Endothelial cell of umbilical vein (primary cell): ENCODE data around the gene RMND5A. TPM values are rescaled to one million over a fixed set of nuclear protein-coding genes. Genes with fewer than 3 reads are reported as not detected.

Experiments
- BruUV-seq: library from RNA; stranded (reverse); fragments of 400-500 nt; replicated peaks from 2 replicates; lab custom pipeline; 2021; lab: Mats Ljungman, UMichigan
- CTCF ChIA-PET: fragments of 300-600, 350-600 bp; sonication (Branson Sonifier 250); formaldehyde crosslinking; loops from one replicate; lab custom pipeline; 2021; ENCODE audit warnings: antibody characterized with exemption, inconsistent platforms; lab: Charles Lee
- POLR2A ChIA-PET: fragments of 300-600, 350-600 bp; sonication (Branson Sonifier 250); formaldehyde crosslinking; loops from one replicate; lab custom pipeline; 2021; ENCODE audit warnings: antibody characterized with exemption, inconsistent platforms; lab: Charles Lee
- DNase-seq: peaks from one replicate; pipeline ENCODE4 v3.0.0-alpha.2; 2011; ENCODE audit warnings: low read depth, low spot score
- FAIRE-seq: peaks from 2 replicates; lab custom pipeline; 2011; peaks lifted over from hg19 to GRCh38; lab: Jason Lieb, UNC
- H2AFZ ChIP-seq: 2 replicates; pipeline ENCODE4 v1.6.0; 2012; ENCODE audit warnings: low read depth, low read length, control low read depth, inconsistent platforms
- H3K27ac ChIP-seq: 2 replicates; pipeline ENCODE4 v1.5.1; 2011; ENCODE audit warnings: low read depth, mild to moderate bottlenecking, control low read depth, low read length, moderate library complexity; ENCODE audit not compliant: insufficient read depth
- H3K27me3 ChIP-seq, 2 experiments: 2 replicates each; pipeline versions ENCODE4 v1.6.0 to v1.6.1; 2011; ENCODE audit warnings: low read length in 2 of 2, mixed read lengths in 1 of 2; ENCODE audit not compliant: control insufficient read depth in 2 of 2, insufficient read depth in 2 of 2
- H3K36me3 ChIP-seq, 2 experiments: 2 replicates in 1 of 2; 3 replicates in 1 of 2; pipeline ENCODE4 v1.5.1; 2011; ENCODE audit warnings: low read length in 2 of 2, mild to moderate bottlenecking in 1 of 2, moderate library complexity in 1 of 2; ENCODE audit not compliant: control insufficient read depth in 2 of 2, insufficient read depth in 2 of 2; ENCODE audit errors: extremely low read depth in 1 of 2
- H3K4me1 ChIP-seq: 3 replicates; pipeline ENCODE4 v1.5.1; 2011; ENCODE audit warnings: mild to moderate bottlenecking, low read length; ENCODE audit not compliant: control insufficient read depth, insufficient read depth; ENCODE audit errors: extremely low read depth
- H3K4me2 ChIP-seq: 2 replicates; pipeline ENCODE4 v1.6.1; 2011; ENCODE audit warnings: low read length, control low read depth, mixed read lengths; ENCODE audit not compliant: insufficient read depth
- H3K4me3 ChIP-seq, 3 experiments: fragments of 200-600 bp in 1 of 3; sonication (generic), shearing (Covaris generic) in 1 of 3; replicated peaks in 1 of 3; 2 replicates each; pipeline ENCODE4 v1.5.1; 2011 to 2016; ENCODE audit warnings: control low read depth in 3 of 3, low read length in 3 of 3, mild to moderate bottlenecking in 2 of 3, inconsistent platforms in 1 of 3, low read depth in 1 of 3, moderate library complexity in 1 of 3; ENCODE audit not compliant: insufficient read depth in 1 of 3
- H3K79me2 ChIP-seq: 2 replicates; pipeline ENCODE4 v1.6.0; 2012; ENCODE audit warnings: low read length, inconsistent platforms; ENCODE audit not compliant: control insufficient read depth, insufficient read depth
- H3K9ac ChIP-seq: replicated peaks from 2 replicates; pipeline ENCODE3; 2011; ENCODE audit warnings: low read length, control low read depth; ENCODE audit not compliant: insufficient read depth; ENCODE audit errors: extremely low read depth
- H3K9me1 ChIP-seq: replicated peaks from 3 replicates; pipeline ENCODE4 v1.6.0; 2011; ENCODE audit warnings: mild to moderate bottlenecking, low read length; ENCODE audit not compliant: control insufficient read depth, insufficient read depth; ENCODE audit errors: extremely low read depth
- H3K9me3 ChIP-seq: replicated peaks from 2 replicates; pipeline ENCODE4 v1.5.1; 2012; ENCODE audit warnings: low read length, inconsistent platforms; ENCODE audit not compliant: control insufficient read depth, insufficient read depth
- H4K20me1 ChIP-seq: replicated peaks from 2 replicates; pipeline ENCODE3; 2011; ENCODE audit warnings: mild to moderate bottlenecking, low read length; ENCODE audit not compliant: control insufficient read depth, insufficient read depth; ENCODE audit errors: extremely low read depth
- CTCF ChIP-seq, 2 donors: IDR thresholded peaks; 1 replicate in 1 of 2; 2 replicates in 1 of 2; pipeline ENCODE4 v1.5.1; 2011; ENCODE audit warnings: low read length in 2 of 2, mild to moderate bottlenecking in 2 of 2, moderate library complexity in 2 of 2, control low read depth in 1 of 2, inconsistent platforms in 1 of 2, low read depth in 1 of 2; ENCODE audit not compliant: insufficient read depth in 1 of 2; ENCODE audit errors: extremely low read depth in 1 of 2
- EZH2 ChIP-seq: IDR thresholded peaks from 2 replicates; pipeline ENCODE4 v1.6.1; 2012; ENCODE audit warnings: borderline replicate concordance, low read depth, mild to moderate bottlenecking, moderate library complexity, low read length, inconsistent platforms; ENCODE audit not compliant: severe bottlenecking
- FOS ChIP-seq: IDR thresholded peaks from 2 replicates; pipeline ENCODE4 v1.6.1; 2011; ENCODE audit warnings: mild to moderate bottlenecking, low read length, moderate library complexity, borderline replicate concordance; ENCODE audit not compliant: insufficient read depth
- GATA2 ChIP-seq: IDR thresholded peaks from 2 replicates; pipeline ENCODE4 v1.7.0; 2011; ENCODE audit warnings: low read depth, mild to moderate bottlenecking, moderate library complexity, mixed read lengths, low read length; ENCODE audit not compliant: insufficient read length, insufficient read depth
- JUN ChIP-seq: IDR thresholded peaks from 2 replicates; pipeline ENCODE4 v1.6.1; 2011; ENCODE audit warnings: borderline replicate concordance, low read depth; ENCODE audit not compliant: insufficient read length, insufficient read depth
- MAX ChIP-seq: IDR thresholded peaks from 2 replicates; pipeline ENCODE4 v1.6.1; 2011; ENCODE audit not compliant: insufficient read depth, insufficient read length
- MYC ChIP-seq: IDR thresholded peaks from one replicate; pipeline ENCODE4 v1.6.1; 2011; ENCODE audit warnings: mild to moderate bottlenecking, low read depth, low read length
- POLR2A ChIP-seq: IDR thresholded peaks from 2 replicates; pipeline ENCODE4 v1.6.1; 2012; ENCODE audit warnings: low read depth, mild to moderate bottlenecking, control low read depth, low read length
- POLR2AphosphoS5 ChIP-seq: IDR thresholded peaks from 2 replicates; pipeline ENCODE4 v1.6.1; 2012; ENCODE audit warnings: low read depth, mild to moderate bottlenecking, control low read depth, low read length, moderate library complexity; ENCODE audit not compliant: insufficient read depth
- dilution Hi-C: fragments of 300-500 bp; cut with MboI; formaldehyde crosslinking; loops from one replicate; pipeline ENCODE4 v1.15.0; 2019; ENCODE audit warnings: low sequenced_read_pairs; ENCODE audit not compliant: extremely low pct_ligation_motif_present
- intact Hi-C: fragments of 100-400 bp; cut with micrococcal nuclease; formaldehyde crosslinking; loops from one replicate; pipeline ENCODE4 v1.10.0; 2022
- polyA plus RNA-seq, 4 experiments: library from polyadenylated mRNA; depleted of rRNA in 3 of 4; stranded (reverse) in 3 of 4; unstranded in 1 of 4; fragments of >200 nt; gene quantifications; 2 replicates each; pipeline versions ENCODE4 v1.2.1 to v1.2.3, GENCODE V29; 2011 to 2012; ENCODE audit warnings: missing spikeins in 1 of 4
- total RNA-seq: library from RNA; stranded (reverse); gene quantifications from 2 replicates; pipeline ENCODE4 v1.2.3, GENCODE V29; 2021

The RMND5A gene
- total and polyA plus RNA-seq, 2 donors (not counting 3 experiments of a cell fraction or from before 2014, with no cell fraction given), result 10.8 to 21.5 TPM

GRCh38 chr2:86821306-86821705, 101.2 kb downstream of the RMND5A start:
- H3K4me1 ChIP-seq, result no peaks in the 10 kb centered on the region
- TF ChIP-seq GATA2 (no peak), FOS (no peak), CTCF (IDR thresholded peaks at IDR 0.05; ENCODE audit: extremely low read depth in 1 of 2, insufficient read depth in 1 of 2, low read depth in 1 of 2, low read length in 2 of 2) (no peak), EZH2 (no peak), MYC (no peak), POLR2AphosphoS5 (no peak), POLR2A (no peak), JUN (no peak), MAX (no peak)
- no TSS peak for BruUV-seq
- H4K20me1 ChIP-seq, result no peaks in the 10 kb centered on the region
- no peaks in the 10 kb centered on the region for H3K79me2 ChIP-seq
- H3K4me3 ChIP-seq, result no peak overlapping the region
- no peaks in the 10 kb centered on the region for H3K36me3 ChIP-seq
- ChIA-PET CTCF (no interaction called here), POLR2A (no interaction called here)
- H3K9me3 ChIP-seq, result no peaks in the 10 kb centered on the region
- no peak overlapping the region for H3K4me2 ChIP-seq
- dilution Hi-C loops (no loop called here), intact Hi-C loops (no loop called here)
- no peak overlapping the region for H2AFZ ChIP-seq
- no peaks in the 10 kb centered on the region for H3K9me1 ChIP-seq
- DNase-seq (no peak), FAIRE-seq (no peak)
- peaks cover 0 to 4% of the 10 kb centered on the region in 2 experiments for H3K27me3 ChIP-seq
- H3K9ac ChIP-seq, result no peak overlapping the region
- no peak overlapping the region for H3K27ac ChIP-seq
